Upper lobe of left lung (tissue), 6 donors: Measurements from ENCODE around the gene PRKCZ. TPM values are rescaled to one million over a fixed set of nuclear protein-coding genes. Genes with fewer than 3 reads are reported as not detected.
A peak's percentile ranks its signal among the peaks of the same experiment; 100 is the strongest.

ENCODE experiments used
- ATAC-seq, 2 donors: fragments of 200-7000 bp; cut with Tn5 transposase; one replicate each; pipeline ENCODE4 v1.9.1; 2022; ENCODE audit warnings: mild to moderate bottlenecking in 2 of 2, moderate library complexity in 2 of 2; ENCODE audit not compliant: low FRiP score in 2 of 2
- DNase-seq, 2 donors: peaks; one replicate each; pipeline ENCODE4 v3.0.0-alpha.2; 2019 to 2020
- H3K27ac ChIP-seq, 4 donors: fragments of 200-600 bp; sonication (generic); one replicate each; pipeline ENCODE4 v1.5.1; 2016 to 2019
- H3K27me3 ChIP-seq, 4 donors: fragments of 200-600 bp; sonication (generic); one replicate each; pipeline ENCODE4 v1.5.1; 2017 to 2019
- H3K36me3 ChIP-seq, 4 donors: fragments of 200-600 bp; sonication (generic); one replicate each; pipeline ENCODE4 v1.5.1; 2016 to 2019
- H3K4me1 ChIP-seq, 4 donors: fragments of 200-600 bp; sonication (generic); one replicate each; pipeline ENCODE4 v1.5.1; 2018 to 2019
- H3K4me3 ChIP-seq, 4 donors: fragments of 200-600 bp; sonication (generic); one replicate each; pipeline ENCODE4 v1.5.1; 2017 to 2019; ENCODE audit warnings: mild to moderate bottlenecking in 2 of 4, moderate library complexity in 1 of 4
- H3K9me3 ChIP-seq, 4 donors: fragments of 200-600 bp; sonication (generic); one replicate each; pipeline ENCODE4 v1.5.1; 2018 to 2019
- CTCF ChIP-seq, 6 experiments: fragments of 450-650 bp in 4 of 6; fragments of 200-600 bp in 2 of 6; sonication (generic) in 2 of 6; IDR thresholded peaks; one replicate each; pipeline ENCODE4 v1.5.1; 2016 to 2019; ENCODE audit warnings: antibody characterized with exemption in 6 of 6
- EP300 ChIP-seq, 4 donors: sonication (generic); formaldehyde crosslinking; IDR thresholded peaks; one replicate each; pipeline ENCODE4 v1.5.1; 2017; ENCODE audit warnings: antibody characterized with exemption in 4 of 4, control low read depth in 2 of 4
- POLR2A ChIP-seq, 4 donors: fragments of 450-650 bp; IDR thresholded peaks; one replicate each; pipeline ENCODE4 v1.5.1; 2016 to 2017; ENCODE audit warnings: antibody characterized with exemption in 4 of 4, mild to moderate bottlenecking in 2 of 4
- POLR2AphosphoS5 ChIP-seq, 2 donors: sonication (generic); formaldehyde crosslinking; IDR thresholded peaks; one replicate each; pipeline ENCODE4 v1.5.1; 2017; ENCODE audit warnings: antibody characterized with exemption in 2 of 2
- WGBS, 2 donors: methylation state at CpG; one replicate each; pipeline ENCODE4 v1.1.5; 2017 to 2018; 5-methylcytosine and 5-hydroxymethylcytosine counted together
- total RNA-seq, 6 donors: library from RNA; depleted of rRNA in 4 of 6; stranded (reverse); fragments of >200 nt in 4 of 6; gene quantifications; one replicate each; pipeline versions ENCODE4 v1.1.0 to v1.2.1, GENCODE V29; 2016 to 2021
- donor health status: DM: no; HTN: no; CAD: no; lungs with moderate emphysema.
- donor health status: DM: no; HTN: yes; CAD: no; lungs with severe emphysema.

The PRKCZ gene
- total RNA-seq, 6 donors from 2014 or later = 107 to 169 (median 138) TPM

DNA sequence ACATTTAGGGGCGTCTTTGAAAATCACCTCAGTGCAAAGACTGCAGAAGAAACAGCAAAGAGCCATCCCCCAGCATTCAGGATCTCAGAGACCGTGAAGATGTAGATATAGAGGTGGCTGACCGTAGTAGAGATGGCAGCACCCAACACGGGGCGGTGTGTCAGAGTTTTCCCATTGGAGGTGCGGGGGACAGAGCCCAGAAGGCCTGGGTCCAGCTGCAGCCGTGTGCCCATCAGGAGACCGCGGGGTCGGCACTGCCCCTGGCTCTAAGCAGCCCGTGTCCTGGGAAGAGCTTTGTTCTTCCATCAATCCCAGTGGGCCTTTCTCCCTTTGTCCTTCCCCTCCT, 29.9 kb upstream of the PRKCZ start:
- no peak overlapping the region for H3K27ac ChIP-seq
- 76 to 79% methylated on average over 10 to 11 of the region's 11 CpGs for WGBS, 2 donors
- H3K4me3 ChIP-seq = no peak overlapping the region
- H3K36me3 ChIP-seq = no peaks in the 10 kb centered on the region
- TF ChIP-seq POLR2AphosphoS5 (IDR thresholded peaks at IDR 0.05) (no peak), CTCF (IDR thresholded peaks at IDR 0.05) (no peak), EP300 (IDR thresholded peaks at IDR 0.05) (no peak), POLR2A (IDR thresholded peaks at IDR 0.05) (no peak)
- peaks cover 0 to 39% (median 20%) of the 10 kb centered on the region in 4 donors for H3K27me3 ChIP-seq
- H3K9me3 ChIP-seq = no peaks in the 10 kb centered on the region
- DNase-seq (no peak), ATAC-seq (no peak)
- peaks cover 7 to 19% (median 10%) of the 10 kb centered on the region in 4 donors for H3K4me1 ChIP-seq

DNA sequence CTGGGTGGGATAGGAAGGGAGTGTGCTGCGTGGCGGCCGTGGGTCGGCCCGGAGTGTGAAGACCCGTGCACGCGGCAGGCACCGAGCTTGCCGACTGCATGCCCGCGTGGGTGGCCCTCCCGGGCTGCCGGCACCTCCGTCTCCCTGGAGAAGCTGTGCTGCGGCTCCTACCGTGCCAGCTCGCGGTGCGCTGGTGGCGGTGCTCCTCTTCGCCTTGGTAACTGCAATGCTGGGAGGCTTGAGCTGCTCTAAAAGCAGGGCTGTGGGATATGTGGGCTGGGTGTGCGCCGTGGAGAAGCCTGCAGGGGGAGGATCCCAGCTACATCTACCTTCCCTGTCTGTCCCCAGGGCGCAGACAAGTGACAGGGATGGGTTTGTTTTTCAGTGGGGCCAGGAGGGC, 28.7 kb upstream of the PRKCZ start:
- H3K9me3 ChIP-seq = no peaks in the 10 kb centered on the region
- H3K4me1 ChIP-seq = peaks cover 9 to 27% (median 15%) of the 10 kb centered on the region in 4 donors
- DNase-seq (peak in 1 of 2 donors; percentile 78), ATAC-seq (no peak)
- WGBS, 2 donors = 72 to 86% methylated on average over 6 to 25 of the region's 25 CpGs
- H3K27ac ChIP-seq = no peak overlapping the region
- no peaks in the 10 kb centered on the region for H3K36me3 ChIP-seq
- H3K27me3 ChIP-seq = peaks cover 0 to 39% (median 20%) of the 10 kb centered on the region in 4 donors
- no peak overlapping the region for H3K4me3 ChIP-seq
- TF ChIP-seq EP300 (IDR thresholded peaks at IDR 0.05) (no peak), CTCF (IDR thresholded peaks at IDR 0.05) (no peak), POLR2A (IDR thresholded peaks at IDR 0.05) (no peak), POLR2AphosphoS5 (IDR thresholded peaks at IDR 0.05) (no peak)

DNA sequence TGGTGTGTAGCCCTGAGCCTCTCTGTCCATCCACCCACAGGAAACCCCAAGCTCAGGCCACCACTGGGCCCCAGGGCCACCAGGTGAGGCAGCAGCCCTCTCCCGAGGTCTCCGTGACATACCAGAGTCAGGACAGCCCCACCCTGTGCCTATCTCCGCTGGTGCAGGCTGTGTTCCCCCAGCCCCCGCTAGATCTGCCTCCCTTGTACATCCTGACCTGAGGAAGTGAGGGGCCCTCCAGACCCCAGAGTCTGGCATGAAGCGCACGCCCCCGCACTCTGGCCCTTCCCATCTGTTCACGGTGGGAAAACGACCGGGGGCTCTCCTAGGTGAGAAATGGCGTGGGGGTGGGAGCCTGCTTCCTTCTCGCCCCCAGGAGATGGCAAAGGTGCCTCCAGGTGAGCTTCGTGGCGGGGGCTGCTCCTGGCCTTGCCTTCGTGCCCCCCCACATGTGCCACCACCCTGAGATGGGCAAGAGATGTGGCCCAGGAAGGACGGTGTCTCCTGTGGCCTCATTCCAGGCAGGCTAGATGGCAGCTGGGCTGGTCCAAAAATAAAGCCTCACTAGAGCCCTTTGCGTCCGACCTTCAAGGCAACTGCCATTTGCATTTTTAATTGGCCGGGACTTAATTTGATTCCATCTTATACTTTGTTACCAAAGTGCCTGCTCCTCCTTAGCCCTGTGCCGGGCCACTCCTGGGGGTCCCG, 28.0 kb upstream of the PRKCZ start:
- peaks cover 9 to 27% (median 15%) of the 10 kb centered on the region in 4 donors for H3K4me1 ChIP-seq
- ATAC-seq (no peak), DNase-seq (no peak)
- TF ChIP-seq CTCF (IDR thresholded peaks at IDR 0.05) (no peak), EP300 (IDR thresholded peaks at IDR 0.05) (no peak), POLR2AphosphoS5 (IDR thresholded peaks at IDR 0.05) (no peak), POLR2A (IDR thresholded peaks at IDR 0.05) (no peak)
- no peaks in the 10 kb centered on the region for H3K36me3 ChIP-seq
- H3K4me3 ChIP-seq = no peak overlapping the region
- no peaks in the 10 kb centered on the region for H3K9me3 ChIP-seq
- H3K27me3 ChIP-seq = peaks cover 0 to 39% (median 20%) of the 10 kb centered on the region in 4 donors
- H3K27ac ChIP-seq = no peak overlapping the region
- WGBS, 2 donors = 73 to 77% methylated on average over 21 of the region's 21 CpGs

DNA sequence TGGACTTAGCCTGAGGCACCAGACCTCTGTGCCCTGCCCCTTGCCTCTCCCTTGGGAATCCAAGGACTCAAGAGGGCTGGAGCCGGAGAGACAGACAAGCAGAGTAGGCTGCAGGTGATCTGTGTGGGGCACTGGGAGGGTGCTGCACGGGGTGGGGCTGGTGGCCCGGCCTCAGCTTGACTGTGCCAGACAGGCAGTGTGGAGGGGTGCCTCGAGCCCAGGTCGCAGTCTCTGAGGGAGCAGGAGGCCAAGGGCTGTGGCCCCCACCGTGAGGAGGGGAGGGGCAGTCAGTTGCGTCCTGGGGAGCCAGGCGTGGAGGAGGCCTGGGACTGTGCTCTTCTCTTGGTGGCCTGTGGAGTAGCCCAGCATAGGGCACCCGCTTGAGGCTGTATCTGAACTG, 27.0 kb upstream of the PRKCZ start:
- 85 to 93% methylated on average over 5 to 9 of the region's 9 CpGs for WGBS, 2 donors
- DNase-seq (peak in 1 of 2 donors; percentile 65), ATAC-seq (no peak)
- H3K9me3 ChIP-seq = no peaks in the 10 kb centered on the region
- H3K27ac ChIP-seq = no peak overlapping the region
- peaks cover 0 to 39% (median 20%) of the 10 kb centered on the region in 4 donors for H3K27me3 ChIP-seq
- H3K36me3 ChIP-seq = no peaks in the 10 kb centered on the region
- peaks cover 9 to 27% (median 15%) of the 10 kb centered on the region in 4 donors for H3K4me1 ChIP-seq
- no peak overlapping the region for H3K4me3 ChIP-seq
- TF ChIP-seq EP300 (IDR thresholded peaks at IDR 0.05) (no peak), POLR2A (IDR thresholded peaks at IDR 0.05) (no peak), CTCF (IDR thresholded peaks at IDR 0.05) (no peak), POLR2AphosphoS5 (IDR thresholded peaks at IDR 0.05) (no peak)

- no peak overlapping the region for H3K27ac ChIP-seq
- ATAC-seq = no peak
- no peak for TF ChIP-seq EP300 (IDR thresholded peaks at IDR 0.05)
- TF ChIP-seq CTCF (IDR thresholded peaks at IDR 0.05) = no peak
- no peak for TF ChIP-seq POLR2A (IDR thresholded peaks at IDR 0.05)
- no peak for TF ChIP-seq POLR2AphosphoS5 (IDR thresholded peaks at IDR 0.05)
- peaks cover 5 to 18% (median 13%) of the 10 kb centered on the region in 4 donors for H3K4me1 ChIP-seq
- WGBS, 2 donors = 90% methylated on average over 10 of the region's 10 CpGs; no CpG with 5 or more reads in 1 of the 2 donors
- H3K27me3 ChIP-seq = peaks cover 0 to 31% (median 17%) of the 10 kb centered on the region in 4 donors
- no peaks in the 10 kb centered on the region for H3K9me3 ChIP-seq
- DNase-seq = peak in 1 of 2 donors; percentile 59
- no peak overlapping the region for H3K4me3 ChIP-seq
- H3K36me3 ChIP-seq = no peaks in the 10 kb centered on the region
These were observed 25.8 kb upstream of the PRKCZ start for GRCh38 chr1:2024451-2024850.
